Measurements from ENCODE around the gene C8G.

C8G gene

GRCh38 chr9:136979769-136980587 is 34.9 kb downstream of the C8G start:
- Histone ChIP-seq H3K4me3 (no peak overlapping the region), H3K27ac (no peak overlapping the region)
- DNase-seq (ENCODE audit: low spot score): no peak
- TF ChIP-seq CTCF (IDR thresholded peaks at IDR 0.05): no peak

DNA sequence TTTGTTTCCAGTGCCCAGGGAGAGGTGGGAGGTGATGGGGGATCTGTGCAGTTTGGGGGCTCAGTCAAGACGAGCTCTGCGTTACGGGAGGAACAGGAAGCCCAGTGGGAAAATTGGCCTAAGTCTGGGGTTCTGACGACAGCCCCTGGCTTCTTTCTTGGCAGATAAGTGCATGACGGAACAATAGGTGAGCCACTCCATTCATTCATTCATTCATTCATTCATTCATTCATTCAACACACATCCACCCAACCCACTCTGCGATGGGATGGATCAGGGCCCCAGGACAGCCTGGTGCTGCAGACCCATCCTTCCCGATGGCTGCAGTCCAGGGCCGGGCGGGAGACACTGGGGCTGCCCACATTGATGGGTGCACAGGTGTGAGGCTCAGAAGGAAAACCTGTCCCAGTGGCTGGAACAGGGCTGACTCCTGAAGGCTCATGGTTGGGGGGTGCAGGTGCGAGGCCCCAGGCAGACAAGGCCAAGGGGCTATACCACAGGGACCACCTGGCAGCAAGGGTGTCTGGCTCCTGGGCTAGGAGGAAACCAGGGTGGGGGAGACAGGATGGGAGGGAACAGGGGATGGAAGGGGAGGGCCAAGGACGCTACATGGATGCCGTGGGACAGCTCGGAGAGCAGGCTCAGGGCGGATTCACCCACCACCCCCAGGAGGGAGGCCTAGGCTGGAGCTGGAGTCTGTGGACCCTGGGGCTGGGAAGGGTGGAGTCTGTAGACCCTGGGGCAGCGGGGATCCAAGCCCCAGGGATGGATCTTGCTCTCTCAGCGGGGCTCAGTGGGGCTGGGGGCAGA is 35.8 kb downstream of the C8G start:
- no peak overlapping the region for H3K4me3 ChIP-seq
- DNase-seq (ENCODE audit: low spot score): no peak
- H3K27ac ChIP-seq: peak overlapping the region in 1 of 2 donors; percentile 54
- TF ChIP-seq CTCF (IDR thresholded peaks at IDR 0.05): no peak

DNA sequence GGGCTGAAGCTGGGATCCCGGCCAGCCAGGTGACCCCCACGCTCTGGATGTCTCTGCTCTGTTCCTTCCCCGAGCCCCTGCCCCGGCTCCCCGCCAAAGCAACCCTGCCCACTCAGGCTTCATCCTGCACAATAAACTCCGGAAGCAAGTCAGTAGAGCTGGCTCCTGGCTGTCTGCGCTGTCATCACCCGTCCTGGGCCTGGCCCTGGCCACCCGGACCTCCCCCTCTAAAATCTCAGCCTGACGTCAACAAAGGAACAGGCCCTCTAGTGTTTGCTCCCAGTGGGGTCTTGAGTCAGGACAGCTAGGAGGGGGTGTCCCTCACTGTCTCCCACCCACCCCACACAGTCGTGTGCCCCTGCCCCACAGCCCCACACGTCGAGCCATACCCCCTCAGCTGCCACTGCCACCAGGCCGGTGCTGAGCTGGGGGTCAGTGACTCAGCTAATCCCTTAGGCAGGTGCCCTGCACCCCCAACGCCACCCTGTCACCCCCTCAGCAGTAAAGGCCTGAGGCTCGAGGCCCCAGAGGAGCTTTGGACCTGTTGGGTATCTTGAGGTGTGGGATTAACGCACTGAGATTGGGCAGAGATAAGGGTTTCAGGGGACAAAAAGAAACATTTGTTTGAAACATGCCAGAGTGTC is 36.7 kb downstream of the C8G start:
- no peak for TF ChIP-seq CTCF (IDR thresholded peaks at IDR 0.05)
- Histone ChIP-seq H3K27ac (peak overlapping the region in 1 of 2 donors; percentile 54), H3K4me3 (no peak overlapping the region)

GRCh38 chr9:136982232-136983051 is 37.4 kb downstream of the C8G start, which contains the start of gene LCNL1:
LCNL1 (plus strand) TSS chr9:136982993; CDS start chr9:136983587, 594 bp downstream.
- Histone ChIP-seq H3K27ac (peak within 1 kb of the TSS in 1 of 2 donors; percentile 37), H3K4me3 (no peak within 1 kb of the TSS)
- DNase-seq (ENCODE audit: low spot score): no peak
- TF ChIP-seq CTCF (IDR thresholded peaks at IDR 0.05): no peak

More for the DNA sequence above, 36.7 kb downstream of the C8G start:
- no peak for DNase-seq (ENCODE audit: low spot score)

DNA sequence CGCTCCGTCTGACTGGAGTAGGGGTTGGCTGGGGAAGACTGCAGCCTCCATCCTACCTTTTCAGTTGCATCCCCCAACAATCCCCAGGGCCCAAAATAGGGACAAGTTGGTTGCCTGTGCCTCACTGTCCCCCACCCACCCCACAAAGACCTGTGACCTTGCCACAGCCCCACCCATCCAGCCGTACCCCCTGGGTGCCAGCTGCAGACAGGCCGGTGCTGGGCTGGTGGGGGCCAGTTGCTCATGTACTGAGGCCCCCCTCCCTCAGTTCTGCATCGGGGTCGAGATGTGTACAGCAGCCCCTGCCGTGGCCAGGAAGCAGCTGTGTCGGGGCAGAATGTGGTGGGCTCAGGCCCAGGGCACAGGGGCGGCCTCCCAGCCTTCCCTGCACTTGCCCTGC is 38.1 kb downstream of the C8G start:
- DNase-seq (ENCODE audit: low spot score): no peak
- H3K4me3 ChIP-seq: no peak overlapping the region
- H3K27ac ChIP-seq: no peak overlapping the region
- no peak for TF ChIP-seq CTCF (IDR thresholded peaks at IDR 0.05)

DNA sequence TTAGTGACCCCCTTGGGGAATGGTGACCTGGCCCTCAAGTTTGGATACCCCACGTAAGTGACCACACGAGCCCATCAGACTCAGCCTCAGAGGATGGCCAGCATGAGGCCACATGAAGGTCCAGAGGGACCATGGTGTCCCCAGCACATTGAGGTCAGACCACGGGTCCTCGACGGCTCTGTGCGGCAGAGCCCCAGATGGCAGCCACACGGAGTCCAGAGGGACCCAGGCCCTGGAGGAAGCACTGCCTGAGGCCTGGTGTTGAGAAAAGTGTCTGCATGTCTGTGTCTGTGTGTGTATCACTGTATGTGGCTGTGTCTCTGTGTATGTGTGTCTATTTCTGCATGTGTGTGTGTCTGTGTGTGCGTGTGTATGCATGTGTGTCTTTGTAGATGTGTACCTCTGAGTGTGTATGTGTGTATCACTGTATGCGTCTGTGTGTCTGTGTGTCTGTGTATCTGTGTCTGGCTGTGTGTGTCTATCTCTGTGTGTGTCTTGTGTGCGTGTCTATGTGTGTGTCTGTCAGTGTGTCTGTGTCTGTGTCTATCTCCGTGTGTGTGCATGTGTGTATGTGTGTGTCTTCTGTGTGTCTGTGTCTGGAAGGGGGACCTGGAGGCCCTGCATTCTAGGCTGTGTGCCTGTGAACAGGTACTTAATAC is 38.7 kb downstream of the C8G start:
- no peak for DNase-seq (ENCODE audit: low spot score)
- no peak for TF ChIP-seq CTCF (IDR thresholded peaks at IDR 0.05)
- Histone ChIP-seq H3K4me3 (no peak overlapping the region), H3K27ac (no peak overlapping the region)
